ENCODE data around the gene DOCK11.

GRCh38 chrX:118475903-118476302 is 19.7 kb upstream of the DOCK11 start:
- TF ChIP-seq, protein P1, sequence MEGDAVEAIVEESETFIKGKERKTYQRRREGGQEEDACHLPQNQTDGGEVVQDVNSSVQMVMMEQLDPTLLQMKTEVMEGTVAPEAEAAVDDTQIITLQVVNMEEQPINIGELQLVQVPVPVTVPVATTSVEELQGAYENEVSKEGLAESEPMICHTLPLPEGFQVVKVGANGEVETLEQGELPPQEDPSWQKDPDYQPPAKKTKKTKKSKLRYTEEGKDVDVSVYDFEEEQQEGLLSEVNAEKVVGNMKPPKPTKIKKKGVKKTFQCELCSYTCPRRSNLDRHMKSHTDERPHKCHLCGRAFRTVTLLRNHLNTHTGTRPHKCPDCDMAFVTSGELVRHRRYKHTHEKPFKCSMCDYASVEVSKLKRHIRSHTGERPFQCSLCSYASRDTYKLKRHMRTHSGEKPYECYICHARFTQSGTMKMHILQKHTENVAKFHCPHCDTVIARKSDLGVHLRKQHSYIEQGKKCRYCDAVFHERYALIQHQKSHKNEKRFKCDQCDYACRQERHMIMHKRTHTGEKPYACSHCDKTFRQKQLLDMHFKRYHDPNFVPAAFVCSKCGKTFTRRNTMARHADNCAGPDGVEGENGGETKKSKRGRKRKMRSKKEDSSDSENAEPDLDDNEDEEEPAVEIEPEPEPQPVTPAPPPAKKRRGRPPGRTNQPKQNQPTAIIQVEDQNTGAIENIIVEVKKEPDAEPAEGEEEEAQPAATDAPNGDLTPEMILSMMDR (IDR thresholded peaks at IDR 0.05; ENCODE audit: low read depth, low read length) = no peak
- TF ChIP-seq POLR2A (IDR thresholded peaks at IDR 0.05; ENCODE audit: extremely low read depth, insufficient read length) (no peak), MYC (IDR thresholded peaks at IDR 0.05; ENCODE audit: low read depth, low read length) (no peak), MAX (IDR thresholded peaks at IDR 0.05; ENCODE audit: low read depth, low read length) (no peak)

Data from NB4 (cell line).